SK-N-SH (cell line): Measurements from ENCODE around the gene MEIS1.

Experiments used
- CHD2 ChIP-seq: fragments of 150-350 bp; IDR thresholded peaks from 2 replicates; pipeline ENCODE4 v1.6.1; 2018; ENCODE audit warnings: low read length; ENCODE audit not compliant: partially characterized antibody
- CTCF ChIP-seq: fragments of 200-600 bp; sonication (generic); IDR thresholded peaks from 2 replicates; pipeline ENCODE4 v1.6.1; 2017; ENCODE audit warnings: antibody characterized with exemption, mild to moderate bottlenecking, moderate library complexity
- EP300 ChIP-seq, 2 experiments: IDR thresholded peaks; 2 replicates each; pipeline versions ENCODE4 v1.4.0 to v1.6.1; 2012; ENCODE audit warnings: borderline replicate concordance in 1 of 2, low read depth in 1 of 2, low read length in 1 of 2
- EZH2phosphoT487 ChIP-seq: fragments of 200-600 bp; sonication (generic); IDR thresholded peaks from 2 replicates; pipeline ENCODE4 v1.6.1; 2017; ENCODE audit warnings: low read depth, mixed run types, mild to moderate bottlenecking, antibody characterized with exemption, moderate library complexity, borderline replicate concordance
- FOXJ3 ChIP-seq: sonication (generic); formaldehyde crosslinking; IDR thresholded peaks from 2 replicates; pipeline ENCODE4 v1.5.1; 2020; ENCODE audit warnings: mild to moderate bottlenecking, missing genetic modification reagents
- GABPA ChIP-seq: IDR thresholded peaks from 2 replicates; pipeline ENCODE4 v1.4.0; 2012; ENCODE audit warnings: low read depth, mild to moderate bottlenecking
- JUND ChIP-seq: IDR thresholded peaks from 2 replicates; pipeline ENCODE4 v1.4.0; 2012
- MAX ChIP-seq: IDR thresholded peaks from 2 replicates; pipeline ENCODE4 v1.4.0; 2012; ENCODE audit warnings: low read depth
- POLR2AphosphoS5 ChIP-seq: IDR thresholded peaks from 2 replicates; pipeline ENCODE4 v1.6.1; 2012; ENCODE audit warnings: low read depth, low read length
- RCOR1 ChIP-seq: fragments of 150-350 bp; IDR thresholded peaks from 2 replicates; pipeline ENCODE4 v1.6.1; 2017; ENCODE audit warnings: antibody characterized with exemption, low read length
- REST ChIP-seq: IDR thresholded peaks from 2 replicates; pipeline ENCODE4 v1.6.1; 2012; ENCODE audit warnings: mild to moderate bottlenecking, low read depth, low read length, moderate library complexity
- TAF1 ChIP-seq: IDR thresholded peaks from 2 replicates; pipeline ENCODE4 v1.6.1; 2012; ENCODE audit warnings: low read depth, mild to moderate bottlenecking, low read length, moderate library complexity, borderline replicate concordance
- TCF12 ChIP-seq: IDR thresholded peaks from 2 replicates; pipeline ENCODE4 v1.4.0; 2012
- YY1 ChIP-seq: IDR thresholded peaks from 2 replicates; pipeline ENCODE4 v1.4.0; 2012; ENCODE audit warnings: low read depth, mild to moderate bottlenecking

DNA sequence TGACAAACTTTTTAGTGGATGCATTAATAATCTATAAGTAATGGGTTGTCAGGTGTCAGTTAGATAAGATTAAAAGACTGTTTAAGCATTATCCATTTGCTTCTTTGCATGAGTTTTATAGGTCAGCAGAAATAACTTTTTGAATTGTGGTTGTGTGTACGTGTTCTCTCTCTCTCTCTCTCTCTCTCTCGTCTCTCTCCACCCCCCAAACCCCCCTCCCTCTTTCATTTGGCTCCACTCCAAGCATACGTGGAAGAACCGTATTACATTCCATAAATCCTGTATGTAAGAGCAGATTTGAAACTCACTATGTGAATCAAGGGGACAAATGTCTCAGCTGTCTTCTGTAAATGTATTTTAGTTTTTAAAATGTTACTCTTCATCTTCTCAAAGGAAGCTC lies 120.2 kb downstream of the MEIS1 start:
- TF ChIP-seq CTCF: no peak
- no peak for TF ChIP-seq POLR2AphosphoS5
- TF ChIP-seq EP300 (IDR thresholded peaks at IDR 0.05; ENCODE audit: borderline replicate concordance in 1 of 2, low read depth in 1 of 2, low read length in 1 of 2): no peak
- TF ChIP-seq RCOR1: no peak
- TF ChIP-seq REST: no peak
- no peak for TF ChIP-seq GABPA
- no peak for TF ChIP-seq MAX
- TF ChIP-seq TCF12: no peak
- no peak for TF ChIP-seq EZH2phosphoT487
- TF ChIP-seq FOXJ3 (CRISPR knock-in tag): no peak
- no peak for TF ChIP-seq TAF1
- TF ChIP-seq CHD2: no peak
- TF ChIP-seq JUND: no peak
- TF ChIP-seq YY1: no peak
